Vagina (tissue), 2 donors: ENCODE measurements around the gene MRPS27.

Experiments
- CTCF ChIP-seq, 3 experiments: fragments of 450-650 bp in 2 of 3; fragments of 200-600 bp in 1 of 3; sonication (generic) in 1 of 3; IDR thresholded peaks; one replicate each; pipeline ENCODE4 v1.5.1; 2017 to 2019; ENCODE audit warnings: antibody characterized with exemption in 3 of 3, mild to moderate bottlenecking in 2 of 3, moderate library complexity in 2 of 3
- POLR2A ChIP-seq, 2 donors: fragments of 450-650 bp; IDR thresholded peaks; one replicate each; pipeline ENCODE4 v1.6.1; 2017; ENCODE audit warnings: antibody characterized with exemption in 2 of 2, mild to moderate bottlenecking in 2 of 2, moderate library complexity in 2 of 2

GRCh38 chr5:72266862-72267261 is 53.2 kb downstream of the MRPS27 start:
- TF ChIP-seq CTCF (IDR thresholded peaks at IDR 0.05) (no peak), POLR2A (IDR thresholded peaks at IDR 0.05) (no peak)
